Measurements from ENCODE around the gene SNCAIP. TPM values are rescaled to one million over a fixed set of nuclear protein-coding genes. Genes with fewer than 3 reads are reported as not detected.
"Not testable (repeated sequence)": the region's sequence is repeated elsewhere in the genome, so short reads cannot be mapped to it uniquely, and the experiment has no call there.

The SNCAIP gene
- total RNA-seq, 3 donors from 2014 or later (not counting 1 experiment from before 2014, with no cell fraction given), result 0.73 TPM; not detected in 2

- Mint-ChIP-seq H3K27me3 (ENCODE audit: low read depth in 2 of 2) (no peaks in the 10 kb centered on the region), H3K4me1 (no peaks in the 10 kb centered on the region), H3K36me3 (no peaks in the 10 kb centered on the region), H3K27ac (no peak overlapping the region), H3K4me3 (no peak overlapping the region), H3K9me3 (peaks cover 4% of the 10 kb centered on the region in 2 donors)
- no peaks in the 10 kb centered on the region for H3K27me3 ChIP-seq (ENCODE audit: control insufficient read depth, insufficient read depth, low read length)
- no peak overlapping the region for H3K27ac ChIP-seq (ENCODE audit: low read length)
- ATAC-seq (no peak), DNase-seq (no peak)
- H3K4me3 ChIP-seq (ENCODE audit: low read length), result no peak overlapping the region
- no peaks in the 10 kb centered on the region for H3K4me1 ChIP-seq (ENCODE audit: control insufficient read depth, insufficient read depth, low read length)
- no peak for TF ChIP-seq CTCF (IDR thresholded peaks at IDR 0.05)
- intact Hi-C loops (cut with micrococcal nuclease), result no loop called here
- no peaks in the 10 kb centered on the region for H3K36me3 ChIP-seq (ENCODE audit: control insufficient read depth, insufficient read depth, low read length)
- no peaks in the 10 kb centered on the region for H3K9me3 ChIP-seq (ENCODE audit: control insufficient read depth, insufficient read depth, low read length)
Observed at GRCh38 chr5:122376250-122376649, 64.2 kb downstream of the SNCAIP start.

- Histone ChIP-seq H3K27ac (ENCODE audit: low read length) (no peak overlapping the region), H3K9me3 (ENCODE audit: control insufficient read depth, insufficient read depth, low read length) (no peaks in the 10 kb centered on the region), H3K4me3 (ENCODE audit: low read length) (no peak overlapping the region), H3K4me1 (ENCODE audit: control insufficient read depth, insufficient read depth, low read length) (no peaks in the 10 kb centered on the region), H3K27me3 (ENCODE audit: control insufficient read depth, insufficient read depth, low read length) (no peaks in the 10 kb centered on the region), H3K36me3 (ENCODE audit: control insufficient read depth, insufficient read depth, low read length) (no peaks in the 10 kb centered on the region)
- H3K27me3 Mint-ChIP-seq (ENCODE audit: low read depth in 2 of 2), result no peaks in the 10 kb centered on the region
- TF ChIP-seq CTCF (IDR thresholded peaks at IDR 0.05), result no peak
- WGBS (ENCODE audit: insufficient coverage), result no CpG with 5 or more reads among the region's 1 CpG
- ATAC-seq, result no peak
- H3K27ac Mint-ChIP-seq, result no peak overlapping the region
- peaks cover 4 to 6% of the 10 kb centered on the region in 2 donors for H3K9me3 Mint-ChIP-seq
- DNase-seq, result no peak
- no peaks in the 10 kb centered on the region for H3K4me1 Mint-ChIP-seq
- no peak overlapping the region for H3K4me3 Mint-ChIP-seq
- intact Hi-C loops (cut with micrococcal nuclease), result no loop called here
- no peaks in the 10 kb centered on the region for H3K36me3 Mint-ChIP-seq
Observed at GRCh38 chr5:122377026-122377425, 65.0 kb downstream of the SNCAIP start.

GRCh38 chr5:122382938-122383337, 70.9 kb downstream of the SNCAIP start:
- H3K4me1 Mint-ChIP-seq; H3K27ac ChIP-seq (ENCODE audit: low read length); H3K4me1 ChIP-seq (ENCODE audit: control insufficient read depth, insufficient read depth, low read length); H3K27me3 Mint-ChIP-seq (ENCODE audit: low read depth in 2 of 2); H3K36me3 Mint-ChIP-seq; H3K27me3 ChIP-seq (ENCODE audit: control insufficient read depth, insufficient read depth, low read length); H3K9me3 Mint-ChIP-seq; H3K4me3 ChIP-seq (ENCODE audit: low read length); H3K36me3 ChIP-seq (ENCODE audit: control insufficient read depth, insufficient read depth, low read length); ATAC-seq; intact Hi-C loops (cut with micrococcal nuclease); DNase-seq; H3K9me3 ChIP-seq (ENCODE audit: control insufficient read depth, insufficient read depth, low read length); H3K27ac Mint-ChIP-seq; H3K4me3 Mint-ChIP-seq: not testable (repeated sequence)
- WGBS (ENCODE audit: insufficient coverage), result 95% methylated on average over 7 of the region's 16 CpGs

GRCh38 chr5:122384739-122385235, 72.8 kb downstream of the SNCAIP start:
- Histone ChIP-seq H3K27ac (ENCODE audit: low read length) (no peak overlapping the region), H3K4me1 (ENCODE audit: control insufficient read depth, insufficient read depth, low read length) (no peaks in the 10 kb centered on the region), H3K27me3 (ENCODE audit: control insufficient read depth, insufficient read depth, low read length) (no peaks in the 10 kb centered on the region), H3K36me3 (ENCODE audit: control insufficient read depth, insufficient read depth, low read length) (no peaks in the 10 kb centered on the region), H3K9me3 (ENCODE audit: control insufficient read depth, insufficient read depth, low read length) (no peaks in the 10 kb centered on the region), H3K4me3 (ENCODE audit: low read length) (no peak overlapping the region)
- ATAC-seq (no peak), DNase-seq (no peak)
- H3K4me1 Mint-ChIP-seq, result no peaks in the 10 kb centered on the region
- intact Hi-C loops (cut with micrococcal nuclease), result no loop called here
- no peaks in the 10 kb centered on the region for H3K36me3 Mint-ChIP-seq
- H3K4me3 Mint-ChIP-seq, result no peak overlapping the region
- peaks cover 3 to 4% of the 10 kb centered on the region in 2 donors for H3K9me3 Mint-ChIP-seq
- no peak for TF ChIP-seq CTCF (IDR thresholded peaks at IDR 0.05)
- H3K27me3 Mint-ChIP-seq (ENCODE audit: low read depth in 2 of 2), result no peaks in the 10 kb centered on the region
- no peak overlapping the region for H3K27ac Mint-ChIP-seq
- WGBS (ENCODE audit: insufficient coverage), result 92% methylated on average over 5 of the region's 5 CpGs

Data from natural killer cell (primary cell).